Measurements from ENCODE around the gene CASKIN2.

Gene CASKIN2

DNA sequence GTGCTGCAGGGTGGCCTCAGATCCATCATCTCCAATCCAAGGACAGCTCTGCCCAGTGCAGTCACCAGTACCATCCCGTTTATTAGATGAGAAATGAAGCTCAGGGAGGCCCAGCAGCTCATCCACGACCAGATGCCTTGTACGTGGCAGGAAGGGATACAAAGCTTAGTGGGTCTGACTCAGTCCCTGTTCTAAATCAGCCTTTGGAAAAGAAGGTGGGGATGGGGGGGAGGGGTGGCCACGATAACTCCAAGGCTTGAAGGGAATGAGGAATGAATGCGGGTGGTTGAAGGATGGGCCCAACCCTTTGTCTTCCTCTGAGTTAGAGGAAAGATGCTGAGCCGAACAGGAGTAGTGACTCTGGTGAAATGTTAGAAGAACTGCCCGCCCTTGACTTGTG is 35.9 kb upstream of the CASKIN2 start:
- Histone ChIP-seq H4K20me1 (ENCODE audit: insufficient read depth, low read length) (no peaks in the 10 kb centered on the region), H3K4me2 (ENCODE audit: low read depth, low read length) (no peak overlapping the region), H3K79me2 (ENCODE audit: low read length) (no peaks in the 10 kb centered on the region), H3K4me3 (ENCODE audit: low read length) (no peak overlapping the region), H3K27me3 (replicated peaks; ENCODE audit: insufficient read depth, low read length) (no peaks in the 10 kb centered on the region), H3K27ac (ENCODE audit: low read length) (no peak overlapping the region), H3K9me3 (replicated peaks; ENCODE audit: insufficient read depth, low read length) (no peaks in the 10 kb centered on the region), H2AFZ (ENCODE audit: low read length) (no peak overlapping the region), H3K36me3 (replicated peaks; ENCODE audit: insufficient read depth, low read length) (no peaks in the 10 kb centered on the region), H3K4me1 (ENCODE audit: low read length) (no peaks in the 10 kb centered on the region), H3F3A (ENCODE audit: insufficient read depth, low read length) (no peaks in the 10 kb centered on the region), H3K9me2 (replicated peaks; ENCODE audit: insufficient read depth, low read length) (no peaks in the 10 kb centered on the region), H3K9ac (ENCODE audit: low read length) (no peak overlapping the region)
- DNase-seq = no peak
- TF ChIP-seq EZH2 (optimal IDR thresholded peaks at IDR 0.05; ENCODE audit: low read depth, low read length) (no peak), EZH2phosphoT487 (IDR thresholded peaks at IDR 0.05; ENCODE audit: low read length) (no peak)
- TF ChIP-seq, protein P1, sequence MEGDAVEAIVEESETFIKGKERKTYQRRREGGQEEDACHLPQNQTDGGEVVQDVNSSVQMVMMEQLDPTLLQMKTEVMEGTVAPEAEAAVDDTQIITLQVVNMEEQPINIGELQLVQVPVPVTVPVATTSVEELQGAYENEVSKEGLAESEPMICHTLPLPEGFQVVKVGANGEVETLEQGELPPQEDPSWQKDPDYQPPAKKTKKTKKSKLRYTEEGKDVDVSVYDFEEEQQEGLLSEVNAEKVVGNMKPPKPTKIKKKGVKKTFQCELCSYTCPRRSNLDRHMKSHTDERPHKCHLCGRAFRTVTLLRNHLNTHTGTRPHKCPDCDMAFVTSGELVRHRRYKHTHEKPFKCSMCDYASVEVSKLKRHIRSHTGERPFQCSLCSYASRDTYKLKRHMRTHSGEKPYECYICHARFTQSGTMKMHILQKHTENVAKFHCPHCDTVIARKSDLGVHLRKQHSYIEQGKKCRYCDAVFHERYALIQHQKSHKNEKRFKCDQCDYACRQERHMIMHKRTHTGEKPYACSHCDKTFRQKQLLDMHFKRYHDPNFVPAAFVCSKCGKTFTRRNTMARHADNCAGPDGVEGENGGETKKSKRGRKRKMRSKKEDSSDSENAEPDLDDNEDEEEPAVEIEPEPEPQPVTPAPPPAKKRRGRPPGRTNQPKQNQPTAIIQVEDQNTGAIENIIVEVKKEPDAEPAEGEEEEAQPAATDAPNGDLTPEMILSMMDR (IDR thresholded peaks at IDR 0.05; ENCODE audit: low read length) = no peak

DNA sequence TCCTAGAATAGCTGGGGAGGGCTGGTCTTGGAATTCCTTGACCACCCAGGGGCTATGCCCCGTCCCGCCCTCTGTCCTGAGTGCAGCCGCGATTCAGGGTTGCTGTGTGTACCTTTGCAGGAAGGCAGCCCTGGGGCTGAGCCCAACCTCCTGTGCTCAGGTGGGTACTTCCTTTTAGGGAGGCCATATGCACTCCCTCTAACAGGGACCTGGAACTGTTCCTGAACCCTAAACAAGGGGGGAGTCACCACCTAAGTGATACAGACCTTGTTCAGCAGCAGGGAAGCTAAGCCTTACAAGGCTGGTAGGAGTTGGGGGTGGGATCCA is 34.8 kb upstream of the CASKIN2 start:
- TF ChIP-seq EZH2 (optimal IDR thresholded peaks at IDR 0.05; ENCODE audit: low read depth, low read length) = no peak
- TF ChIP-seq, protein P1 (IDR thresholded peaks at IDR 0.05; ENCODE audit: low read length) = no peak
- TF ChIP-seq EZH2phosphoT487 (IDR thresholded peaks at IDR 0.05; ENCODE audit: low read length) = no peak
- no peak overlapping the region for H3K27ac ChIP-seq (ENCODE audit: low read length)
- H3K9ac ChIP-seq (ENCODE audit: low read length) = no peak overlapping the region
- no peak overlapping the region for H3K4me3 ChIP-seq (ENCODE audit: low read length)
- H3K36me3 ChIP-seq (replicated peaks; ENCODE audit: insufficient read depth, low read length) = no peaks in the 10 kb centered on the region
- H2AFZ ChIP-seq (ENCODE audit: low read length) = no peak overlapping the region
- no peaks in the 10 kb centered on the region for H3K9me2 ChIP-seq (replicated peaks; ENCODE audit: insufficient read depth, low read length)
- H3K4me2 ChIP-seq (ENCODE audit: low read depth, low read length) = no peak overlapping the region
- no peaks in the 10 kb centered on the region for H4K20me1 ChIP-seq (ENCODE audit: insufficient read depth, low read length)
- DNase-seq = no peak
- H3F3A ChIP-seq (ENCODE audit: insufficient read depth, low read length) = no peaks in the 10 kb centered on the region
- H3K9me3 ChIP-seq (replicated peaks; ENCODE audit: insufficient read depth, low read length) = no peaks in the 10 kb centered on the region
- no peaks in the 10 kb centered on the region for H3K4me1 ChIP-seq (ENCODE audit: low read length)
- H3K79me2 ChIP-seq (ENCODE audit: low read length) = no peaks in the 10 kb centered on the region
- H3K27me3 ChIP-seq (replicated peaks; ENCODE audit: insufficient read depth, low read length) = no peaks in the 10 kb centered on the region

DNA sequence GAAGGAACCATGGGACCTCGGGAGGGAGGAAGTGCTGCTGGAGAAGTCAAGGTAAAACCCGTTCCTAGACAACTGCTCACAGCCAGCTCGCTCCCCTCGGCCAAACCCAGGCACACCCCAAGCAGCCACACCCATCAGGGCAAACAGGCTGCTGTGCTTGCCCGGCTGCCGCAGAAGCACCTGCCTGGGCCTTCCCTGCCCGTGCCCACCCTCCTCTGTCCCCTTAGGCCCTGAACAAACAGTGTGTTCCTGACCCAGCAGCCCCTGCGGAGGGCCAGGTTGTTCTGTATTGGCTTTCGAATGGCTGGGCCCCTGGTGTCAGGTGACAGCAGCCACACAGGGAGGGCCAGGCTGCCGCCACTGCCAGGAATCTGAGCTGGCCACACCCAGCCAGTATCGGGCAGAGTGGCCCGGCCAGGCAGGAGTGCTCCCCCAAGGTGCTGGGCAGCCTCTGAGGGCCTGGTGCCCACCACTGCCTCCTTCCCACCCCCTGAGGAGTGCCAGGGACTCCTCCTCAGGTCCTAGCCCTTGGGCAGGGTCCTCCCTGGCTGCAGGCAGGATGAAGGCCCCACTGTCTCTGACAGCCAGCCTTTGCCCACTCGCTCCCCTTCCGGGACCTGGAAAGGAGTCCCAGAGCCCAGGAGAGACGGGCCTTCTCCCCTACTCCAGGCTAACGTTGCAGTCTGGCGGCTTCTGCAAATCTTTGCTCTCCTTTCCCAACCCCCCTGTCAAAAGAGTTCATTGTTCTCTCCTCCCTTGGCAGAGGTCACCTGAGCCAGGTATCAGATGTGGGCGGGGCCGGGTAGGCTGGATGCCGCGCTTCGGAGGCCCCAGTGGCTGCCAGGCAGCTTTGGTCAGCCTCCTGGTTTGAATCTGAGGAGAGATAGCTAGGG is 34.2 kb upstream of the CASKIN2 start:
- no peak overlapping the region for H3K27ac ChIP-seq (ENCODE audit: low read length)
- no peaks in the 10 kb centered on the region for H3K4me1 ChIP-seq (ENCODE audit: low read length)
- H3K36me3 ChIP-seq (replicated peaks; ENCODE audit: insufficient read depth, low read length) = no peaks in the 10 kb centered on the region
- H3K9ac ChIP-seq (ENCODE audit: low read length) = no peak overlapping the region
- H2AFZ ChIP-seq (ENCODE audit: low read length) = no peak overlapping the region
- H3K9me3 ChIP-seq (replicated peaks; ENCODE audit: insufficient read depth, low read length) = no peaks in the 10 kb centered on the region
- H4K20me1 ChIP-seq (ENCODE audit: insufficient read depth, low read length) = no peaks in the 10 kb centered on the region
- no peak for TF ChIP-seq EZH2 (optimal IDR thresholded peaks at IDR 0.05; ENCODE audit: low read depth, low read length)
- TF ChIP-seq, protein P1 (IDR thresholded peaks at IDR 0.05; ENCODE audit: low read length) = no peak
- no peak for TF ChIP-seq EZH2phosphoT487 (IDR thresholded peaks at IDR 0.05; ENCODE audit: low read length)
- no peaks in the 10 kb centered on the region for H3K9me2 ChIP-seq (replicated peaks; ENCODE audit: insufficient read depth, low read length)
- no peak for DNase-seq
- H3K79me2 ChIP-seq (ENCODE audit: low read length) = no peaks in the 10 kb centered on the region
- no peak overlapping the region for H3K4me3 ChIP-seq (ENCODE audit: low read length)
- H3F3A ChIP-seq (ENCODE audit: insufficient read depth, low read length) = no peaks in the 10 kb centered on the region
- no peaks in the 10 kb centered on the region for H3K27me3 ChIP-seq (replicated peaks; ENCODE audit: insufficient read depth, low read length)
- no peak overlapping the region for H3K4me2 ChIP-seq (ENCODE audit: low read depth, low read length)

All from MM.1S (cell line).